SH-SY5Y (cell line): ENCODE measurements around the gene CD101.

Experiments used
- GATA2 ChIP-seq: IDR thresholded peaks from 2 replicates; pipeline ENCODE4 v1.6.1; 2011; ENCODE audit warnings: mild to moderate bottlenecking, low read depth, low read length
- GATA3 ChIP-seq: IDR thresholded peaks from 2 replicates; pipeline ENCODE4 v1.6.1; 2011; ENCODE audit warnings: low read depth, mild to moderate bottlenecking, low read length, moderate library complexity

CD101 gene

DNA sequence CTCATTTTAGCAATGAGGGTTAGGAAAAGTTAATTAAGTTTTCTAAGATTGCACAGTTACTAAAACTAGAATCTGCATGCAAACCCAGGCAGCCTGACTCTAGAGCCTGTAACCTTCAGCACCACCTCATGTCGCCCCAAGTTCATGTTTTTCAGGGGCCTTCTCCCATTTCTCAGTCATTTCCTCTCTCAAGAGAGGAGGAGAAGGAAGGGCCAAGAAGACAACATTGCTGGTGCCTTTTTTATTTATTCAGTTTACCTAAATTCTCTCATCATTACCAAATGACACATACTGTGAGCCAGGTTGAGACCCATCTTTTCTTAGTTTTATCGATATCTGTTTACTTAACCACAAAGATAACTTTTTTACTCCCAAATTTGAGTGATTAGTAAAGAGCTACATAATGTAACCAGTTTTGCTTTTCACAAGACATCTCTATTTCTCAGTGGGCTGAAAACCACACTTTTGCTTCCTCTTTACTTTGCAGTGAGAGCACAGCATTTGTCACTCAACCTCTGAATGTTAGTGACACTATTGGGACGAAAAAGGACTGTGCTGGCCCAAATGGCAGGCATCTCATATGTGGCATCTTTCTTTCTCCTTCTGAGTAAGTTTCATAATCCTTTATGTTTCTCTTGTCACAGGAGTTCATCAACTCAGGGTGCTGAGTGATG, at the start of gene CD101:
TSS of gene CD101 (plus strand) at position 507 of the 674 bp plus-strand sequence. CDS start at position 565, 58 bp downstream.
- TF ChIP-seq GATA3 (no peak), GATA2 (no peak)

- no peak for TF ChIP-seq GATA3
- no peak for TF ChIP-seq GATA2
Observed at GRCh38 chr1:116952738-116953275, 48.8 kb upstream of the CD101 start.

DNA sequence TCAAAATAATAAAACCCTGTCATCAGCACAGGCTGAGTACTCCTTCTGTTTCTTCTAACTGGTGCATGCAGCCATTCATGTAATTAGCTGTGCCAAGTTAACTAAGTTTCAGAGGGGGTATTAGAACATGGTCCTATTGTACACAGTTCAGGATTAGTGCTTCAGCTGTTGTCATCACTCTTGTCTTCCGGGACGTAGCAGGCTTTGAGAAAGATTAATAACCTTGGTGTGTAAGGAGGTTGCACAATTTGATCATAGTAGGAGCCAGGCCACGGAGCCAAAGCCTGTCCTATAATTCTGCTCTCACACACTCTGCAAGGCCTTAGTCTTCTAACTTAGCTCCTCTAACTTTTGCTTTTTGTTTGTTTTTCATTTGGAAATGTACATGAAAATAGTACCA, 47.1 kb upstream of the CD101 start:
- no peak for TF ChIP-seq GATA3
- no peak for TF ChIP-seq GATA2

DNA sequence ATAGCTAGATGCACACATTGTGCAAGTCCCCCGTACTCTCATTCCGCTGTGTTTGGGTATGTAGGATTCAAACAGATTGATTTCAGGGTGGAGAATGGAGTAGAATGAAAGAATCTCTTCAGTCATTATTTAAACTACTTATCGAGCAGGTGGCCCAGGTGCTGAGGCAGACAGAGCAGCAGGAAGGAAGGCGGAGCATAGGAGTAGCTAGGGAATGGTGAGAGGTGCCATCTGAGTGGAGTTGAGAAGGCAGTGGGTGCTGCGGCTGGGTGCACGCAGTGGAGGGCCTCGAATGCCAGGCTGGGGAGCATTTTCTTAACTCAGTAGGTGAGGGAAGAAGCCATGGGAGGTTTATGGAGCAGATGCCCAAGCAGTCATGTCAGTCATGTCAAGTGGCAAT, 45.2 kb upstream of the CD101 start:
- TF ChIP-seq GATA2 (no peak), GATA3 (no peak)

- TF ChIP-seq GATA2 (no peak), GATA3 (no peak)
Observed at GRCh38 chr1:116957646-116958045, 43.9 kb upstream of the CD101 start.

DNA sequence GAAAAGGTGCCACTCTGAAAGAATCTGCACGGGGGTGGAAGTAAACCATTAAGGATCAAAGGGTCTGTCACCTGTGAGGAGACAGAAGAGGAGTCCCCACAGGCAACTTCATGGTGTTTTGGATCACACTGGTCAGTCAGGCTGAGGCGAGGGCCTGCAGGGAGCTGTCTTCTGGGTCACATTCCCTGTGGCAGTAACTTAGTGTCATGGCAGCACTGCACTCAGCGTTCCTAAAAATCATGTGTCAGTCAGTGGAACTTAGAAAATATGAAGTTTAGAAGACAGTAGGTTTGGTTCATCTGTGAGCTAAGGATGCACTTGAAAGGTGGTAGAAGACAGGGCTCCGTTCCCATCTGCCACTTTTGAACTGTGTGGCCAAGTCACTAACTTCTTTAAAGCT, 43.5 kb upstream of the CD101 start:
- TF ChIP-seq GATA3 (no peak), GATA2 (no peak)

- TF ChIP-seq GATA2 = no peak
- no peak for TF ChIP-seq GATA3
Observed at GRCh38 chr1:116958977-116959376, 42.6 kb upstream of the CD101 start.

DNA sequence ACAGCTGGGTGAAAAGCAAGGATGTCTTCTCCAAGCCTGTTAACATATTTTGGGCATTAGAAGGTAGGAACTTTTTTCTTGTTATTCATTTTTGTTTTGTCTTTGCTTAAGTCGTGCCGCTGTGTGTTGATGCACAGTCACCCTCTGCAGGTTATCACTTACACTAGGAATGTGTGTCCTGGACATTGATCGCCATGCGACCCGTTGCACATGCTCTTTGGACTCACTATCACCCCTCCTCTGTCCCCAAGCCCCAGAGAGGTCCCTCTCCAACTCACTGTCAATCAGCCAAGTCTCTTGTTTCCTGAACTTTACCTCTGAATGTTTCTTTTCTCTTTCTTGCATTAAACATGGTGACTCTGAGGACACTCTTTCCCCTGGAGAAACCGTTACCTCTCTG, 40.0 kb upstream of the CD101 start:
- TF ChIP-seq GATA3 (no peak), GATA2 (no peak)

- TF ChIP-seq GATA3 = no peak
- no peak for TF ChIP-seq GATA2
Observed at GRCh38 chr1:116962987-116963639, 38.4 kb upstream of the CD101 start.

- TF ChIP-seq GATA3 (no peak), GATA2 (no peak)
Observed at GRCh38 chr1:116966791-116967190, 34.8 kb upstream of the CD101 start.

DNA sequence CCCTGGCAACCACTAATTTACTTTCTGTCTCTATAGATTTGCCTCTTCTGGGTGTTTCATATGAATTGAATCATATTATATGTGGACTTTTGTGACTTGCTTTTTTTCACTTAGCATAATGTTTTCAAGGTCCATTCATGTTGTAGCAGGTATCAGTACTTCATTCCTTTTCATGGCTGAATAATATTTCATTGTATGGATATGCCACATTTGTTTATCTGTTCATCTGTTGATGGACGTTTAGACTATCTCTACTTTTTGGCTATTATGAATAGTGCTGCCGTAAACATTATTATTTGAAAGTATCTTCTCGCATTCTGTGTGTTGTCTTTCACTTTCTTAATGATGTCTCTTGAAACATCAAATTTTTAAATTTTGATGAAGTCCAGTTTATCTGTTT, 32.8 kb upstream of the CD101 start:
- TF ChIP-seq GATA2 (no peak), GATA3 (no peak)

DNA sequence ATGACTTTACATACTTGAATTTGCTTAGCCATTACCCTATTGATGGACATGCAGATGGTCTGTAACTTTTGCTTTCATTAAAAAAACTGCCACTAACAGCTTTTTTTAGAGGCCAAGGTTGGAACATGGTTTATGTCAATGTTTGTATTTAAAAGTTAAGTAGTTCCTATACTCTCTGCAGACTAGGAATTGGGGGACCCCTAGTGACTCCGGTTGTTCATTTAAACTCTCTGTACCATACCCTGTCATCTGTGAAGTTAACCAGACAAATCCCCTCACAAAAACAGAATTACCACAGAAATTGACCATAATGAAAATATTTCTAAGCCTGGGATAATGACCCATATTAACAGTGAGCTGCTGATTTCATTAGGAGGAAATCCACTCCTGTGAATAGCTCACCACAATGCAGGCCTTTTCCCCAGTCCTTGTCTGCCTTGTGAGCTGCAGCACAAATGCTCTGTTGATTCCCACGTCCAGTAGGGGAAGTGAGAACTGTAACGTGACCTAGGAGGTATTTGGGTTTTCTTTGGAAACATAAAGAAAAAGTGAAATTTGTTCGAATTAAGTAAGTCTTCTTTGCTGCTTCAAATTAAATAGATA, 30.2 kb upstream of the CD101 start:
- TF ChIP-seq GATA2 (no peak), GATA3 (no peak)

GRCh38 chr1:116971965-116972673, 29.4 kb upstream of the CD101 start:
- no peak for TF ChIP-seq GATA2
- TF ChIP-seq GATA3 = no peak

- TF ChIP-seq GATA2 (no peak), GATA3 (no peak)
Observed at GRCh38 chr1:116972674-116973030, 28.9 kb upstream of the CD101 start.
